K562 (cell line): ENCODE data around the gene TMEM120B. TPM values are rescaled to one million over a fixed set of nuclear protein-coding genes. Genes with fewer than 3 reads are reported as not detected.
A peak's percentile ranks its signal among the peaks of the same experiment; 100 is the strongest.

Experiments
- ATAC-seq: fragments of 200-7000 bp; cut with Tn5 transposase; 3 replicates; pipeline ENCODE4 v1.9.1; 2020; ENCODE audit warnings: moderate library complexity
- BruUV-seq: library from RNA; stranded (reverse); fragments of 400-500 nt; replicated peaks from 2 replicates; lab custom pipeline; 2021; lab: Mats Ljungman, UMichigan
- CTCF ChIA-PET: fragments of 300-600 bp; formaldehyde crosslinking; extraction: SDS; loops from one replicate; lab custom pipeline; 2021; ENCODE audit warnings: low intra/inter-chr PET ratio; lab: Yijun Ruan, JAX
- POLR2A ChIA-PET: fragments of 300-600, 350-650 bp; sonication (Branson Sonifier 250); formaldehyde crosslinking; extraction: SDS; loops from one replicate; lab custom pipeline; 2021; ENCODE audit warnings: antibody characterized with exemption, inconsistent platforms; lab: Yijun Ruan, JAX
- DNase-seq, 4 experiments: peaks; one replicate each; pipeline versions ENCODE4 v3.0.0 to v3.0.0-alpha.2; 2011 to 2018; ENCODE audit warnings: low spot score in 3 of 4, mixed read lengths in 3 of 4; ENCODE audit errors: extremely low read depth in 1 of 4
- FAIRE-seq: peaks from 2 replicates; lab custom pipeline; 2011; peaks lifted over from hg19 to GRCh38; lab: Jason Lieb, UNC
- H2AFZ ChIP-seq: 2 replicates; pipeline ENCODE4 v1.6.0; 2011; ENCODE audit warnings: low read depth, low read length, control low read depth, inconsistent platforms
- H3K27ac ChIP-seq: fragments of 200-600 bp; 3 replicates; pipeline ENCODE4 v1.8.0; 2011; ENCODE audit warnings: low read depth, mild to moderate bottlenecking, control low read depth, inconsistent platforms, low read length, moderate library complexity, mixed read lengths; ENCODE audit errors: extremely low read depth
- H3K27me3 ChIP-seq, 2 experiments: fragments of 300-600 bp in 1 of 2; 2 replicates in 1 of 2; 3 replicates in 1 of 2; pipeline versions ENCODE4 v1.6.0 to v1.8.0; 2011; ENCODE audit warnings: inconsistent platforms in 2 of 2, low read length in 2 of 2, mild to moderate bottlenecking in 1 of 2, mixed read lengths in 1 of 2, moderate library complexity in 1 of 2; ENCODE audit not compliant: control insufficient read depth in 2 of 2, insufficient read depth in 2 of 2
- H3K36me3 ChIP-seq: fragments of 300-600 bp; 3 replicates; pipeline ENCODE4 v1.8.0; 2011; ENCODE audit warnings: mild to moderate bottlenecking, low read length, inconsistent platforms; ENCODE audit not compliant: control insufficient read depth, insufficient read depth
- H3K4me1 ChIP-seq, 2 experiments: fragments of 200-600 bp in 1 of 2; replicated peaks in 1 of 2; 2 replicates in 1 of 2; 3 replicates in 1 of 2; pipeline versions ENCODE4 v1.5.1 to v1.8.0; 2011; ENCODE audit warnings: inconsistent platforms in 2 of 2, low read length in 2 of 2, mild to moderate bottlenecking in 1 of 2, mixed read lengths in 1 of 2, moderate library complexity in 1 of 2; ENCODE audit not compliant: control insufficient read depth in 2 of 2, insufficient read depth in 2 of 2
- H3K4me2 ChIP-seq: 2 replicates; pipeline ENCODE4 v1.6.1; 2011; ENCODE audit warnings: low read length, control low read depth, inconsistent platforms, mixed read lengths; ENCODE audit not compliant: insufficient read depth
- H3K4me3 ChIP-seq: fragments of 200-600 bp; sonication (generic), shearing (Covaris generic); 2 replicates; pipeline ENCODE4 v1.5.1; 2016; ENCODE audit warnings: control low read depth, inconsistent platforms
- H3K79me2 ChIP-seq: fragments of 200-600 bp; 3 replicates; pipeline ENCODE4 v1.8.0; 2011; ENCODE audit warnings: low read length, inconsistent platforms; ENCODE audit not compliant: control insufficient read depth, insufficient read depth
- H3K9ac ChIP-seq, 2 experiments: 2 replicates each; pipeline versions ENCODE4 v1.6.0 to v1.6.1; 2011; ENCODE audit warnings: low read depth in 2 of 2, low read length in 2 of 2, control low read depth in 1 of 2, inconsistent platforms in 1 of 2, mild to moderate bottlenecking in 1 of 2, mixed read lengths in 1 of 2; ENCODE audit not compliant: insufficient read depth in 1 of 2
- H3K9me1 ChIP-seq: one replicate; pipeline ENCODE4 v1.6.0; 2011; ENCODE audit warnings: inconsistent platforms, mild to moderate bottlenecking, low read length, moderate library complexity; ENCODE audit not compliant: control insufficient read depth, insufficient read depth
- H3K9me3 ChIP-seq: replicated peaks from 2 replicates; pipeline ENCODE4 v1.5.1; 2011; ENCODE audit warnings: low read depth, low read length, inconsistent platforms; ENCODE audit not compliant: control insufficient read depth, insufficient read depth
- H4K20me1 ChIP-seq: replicated peaks from 2 replicates; pipeline ENCODE4 v1.6.1; 2011; ENCODE audit warnings: low read length, inconsistent platforms, mixed read lengths; ENCODE audit not compliant: control insufficient read depth, insufficient read depth
- FOXA1 ChIP-seq: fragments of 450-650 bp; IDR thresholded peaks from 2 replicates; pipeline ENCODE4 v1.6.1; 2016; ENCODE audit warnings: mild to moderate bottlenecking, borderline replicate concordance
- FOXA3 ChIP-seq, 2 experiments: fragments of 450-650 bp in 1 of 2; sonication (generic) in 1 of 2; formaldehyde crosslinking; IDR thresholded peaks in 1 of 2; conservative IDR thresholded peaks in 1 of 2; 2 replicates each; pipeline versions ENCODE4 v1.4.0 to v1.8.0; 2020 to 2022; ENCODE audit warnings: mild to moderate bottlenecking in 2 of 2, missing genetic modification reagents in 1 of 2
- HDGF ChIP-seq: fragments of 450-650 bp; IDR thresholded peaks from 2 replicates; pipeline ENCODE4 v1.6.1; 2016
- HNRNPUL1 ChIP-seq: fragments of 200-400 bp; formaldehyde crosslinking; IDR thresholded peaks from 2 replicates; pipeline ENCODE4 v1.6.1; 2017; ENCODE audit warnings: low read length
- LCOR ChIP-seq: sonication (generic); formaldehyde crosslinking; IDR thresholded peaks from 2 replicates; pipeline ENCODE4 v1.8.0; 2022; ENCODE audit warnings: mild to moderate bottlenecking, missing genetic modification reagents
- MAFK ChIP-seq: IDR thresholded peaks from 2 replicates; pipeline ENCODE4 v1.6.1; 2011; ENCODE audit warnings: low read length, improper control_type of control experiment
- MBD2 ChIP-seq: sonication (generic); IDR thresholded peaks from 2 replicates; pipeline ENCODE4 v1.6.1; 2016; ENCODE audit warnings: low read depth, borderline replicate concordance
- NFE2 ChIP-seq: IDR thresholded peaks from 2 replicates; pipeline ENCODE4 v1.6.1; 2014; ENCODE audit warnings: antibody characterized with exemption, low read depth
- NFRKB ChIP-seq: fragments of 450-650 bp; IDR thresholded peaks from 2 replicates; pipeline ENCODE4 v1.6.1; 2016; ENCODE audit warnings: low read depth
- PHB ChIP-seq: fragments of 250-450 bp; sonication (Bioruptor Pico); IDR thresholded peaks from 2 replicates; pipeline ENCODE4 v1.5.0; 2021
- RB1 ChIP-seq: fragments of 450-650 bp; IDR thresholded peaks from 2 replicates; pipeline ENCODE4 v1.6.1; 2017; ENCODE audit warnings: low read depth, mild to moderate bottlenecking
- SIRT6 ChIP-seq: IDR thresholded peaks from one replicate; pipeline ENCODE4 v1.6.1; 2012; ENCODE audit warnings: low read depth, mild to moderate bottlenecking, control low read depth, inconsistent platforms, low read length, moderate library complexity
- SMAD1 ChIP-seq: fragments of 150-350 bp; IDR thresholded peaks from 2 replicates; pipeline ENCODE4 v1.6.1; 2014; ENCODE audit warnings: low read length, low read depth; ENCODE audit not compliant: partially characterized antibody
- SMARCE1 ChIP-seq: fragments of 450-650 bp; IDR thresholded peaks from 2 replicates; pipeline ENCODE4 v1.7.1; 2016; ENCODE audit warnings: mild to moderate bottlenecking
- SRF ChIP-seq, 2 experiments: fragments of 250-450, 450-650 bp in 1 of 2; sonication (Bioruptor Pico) in 1 of 2; sonication (generic) in 1 of 2; formaldehyde crosslinking; IDR thresholded peaks; 2 replicates each; pipeline versions ENCODE4 v1.5.0 to v1.5.1; 2020 to 2022; ENCODE audit warnings: mild to moderate bottlenecking in 1 of 2, missing genetic modification reagents in 1 of 2
- TEAD1 ChIP-seq, 2 experiments: fragments of 450-650 bp in 1 of 2; sonication (generic) in 1 of 2; formaldehyde crosslinking; IDR thresholded peaks; 2 replicates each; pipeline versions ENCODE4 v1.4.0 to v1.8.0; 2020 to 2022; ENCODE audit warnings: mild to moderate bottlenecking in 2 of 2, missing genetic modification reagents in 1 of 2
- ZFP1 ChIP-seq: fragments of 450-650 bp; formaldehyde crosslinking; IDR thresholded peaks from 2 replicates; pipeline ENCODE4 v1.4.0; 2020; ENCODE audit warnings: mild to moderate bottlenecking, mixed read lengths
- ZNF668 ChIP-seq: fragments of 250-450 bp; sonication (Bioruptor Pico); IDR thresholded peaks from 2 replicates; pipeline ENCODE4 v1.8.0; 2022; ENCODE audit warnings: mild to moderate bottlenecking, inconsistent platforms
- ZNF696 ChIP-seq: fragments of 250-450 bp; sonication (Bioruptor Pico); conservative IDR thresholded peaks from 2 replicates; pipeline ENCODE4 v1.4.0; 2020; ENCODE audit warnings: mild to moderate bottlenecking, moderate library complexity
- ZNF717 ChIP-seq: fragments of 250-450 bp; sonication (Bioruptor Pico); IDR thresholded peaks from 2 replicates; pipeline ENCODE4 v1.5.0; 2021
- WGBS: fragments of 100-300 bp; shearing (Covaris generic); methylation state at CpG from one replicate; pipeline ENCODE4 v1.1.6; 2016; ENCODE audit warnings: low coverage, mixed read lengths; ENCODE audit not compliant: insufficient coverage; ENCODE audit errors: missing lambda C conversion rate; 5-methylcytosine and 5-hydroxymethylcytosine counted together
- in situ Hi-C: fragments of 300-500 bp; cut with MboI; formaldehyde crosslinking; loops from 4 replicates; pipeline ENCODE4 v1.15.0; 2018; ENCODE audit warnings: inconsistent platforms, mixed read lengths
- intact Hi-C: fragments of 100-400 bp; cut with micrococcal nuclease; formaldehyde crosslinking; loops from 2 replicates; pipeline ENCODE4 v1.14.2; 2022
- polyA plus RNA-seq, 8 experiments: library from polyadenylated mRNA; depleted of rRNA in 4 of 8; stranded (reverse) in 5 of 8; unstranded in 3 of 8; fragments of >200 nt; fragmentation: Nextera tagmentation in 2 of 8; fragmentation: Illumina TruSeq in 1 of 8; extraction: Ambion mirVana in 2 of 8; extraction: Trizol in 1 of 8; gene quantifications; 2 replicates each; pipeline versions ENCODE4 v1.2.1 to v1.2.3, GENCODE V29; 2011 to 2014; ENCODE audit warnings: inconsistent platforms in 1 of 8, missing spikeins in 1 of 8
- total RNA-seq, 7 experiments: library from RNA; depleted of rRNA in 6 of 7; stranded (reverse); fragments of >200 nt in 6 of 7; fragmentation: Illumina TruSeq in 2 of 7; extraction: Trizol in 2 of 7; gene quantifications; 2 replicates each; pipeline versions ENCODE4 v1.2.1 to v1.2.3, GENCODE V29; 2011 to 2021; ENCODE audit warnings: low replicate concordance in 1 of 7
- TF ChIP-seq, protein P1 (sequence below): fragments of 200-800 bp; sonication (Bioruptor generic); IDR thresholded peaks from 2 replicates; pipeline ENCODE4 v1.6.1; 2017; ENCODE audit warnings: missing genetic modification characterization, missing compliant biosample characterization
- TF ChIP-seq, protein P2 (sequence below): fragments of 250-450 bp; sonication (Bioruptor Pico); IDR thresholded peaks from 2 replicates; pipeline ENCODE4 v1.8.0; 2022; ENCODE audit warnings: moderate library complexity, mild to moderate bottlenecking, inconsistent platforms

Gene TMEM120B
- total and polyA plus RNA-seq, 9 of the 15 experiments (the other 6 are each of a cell fraction or from before 2014, with no cell fraction given), result 1.7 to 18.6 (median 7.4) TPM

DNA sequence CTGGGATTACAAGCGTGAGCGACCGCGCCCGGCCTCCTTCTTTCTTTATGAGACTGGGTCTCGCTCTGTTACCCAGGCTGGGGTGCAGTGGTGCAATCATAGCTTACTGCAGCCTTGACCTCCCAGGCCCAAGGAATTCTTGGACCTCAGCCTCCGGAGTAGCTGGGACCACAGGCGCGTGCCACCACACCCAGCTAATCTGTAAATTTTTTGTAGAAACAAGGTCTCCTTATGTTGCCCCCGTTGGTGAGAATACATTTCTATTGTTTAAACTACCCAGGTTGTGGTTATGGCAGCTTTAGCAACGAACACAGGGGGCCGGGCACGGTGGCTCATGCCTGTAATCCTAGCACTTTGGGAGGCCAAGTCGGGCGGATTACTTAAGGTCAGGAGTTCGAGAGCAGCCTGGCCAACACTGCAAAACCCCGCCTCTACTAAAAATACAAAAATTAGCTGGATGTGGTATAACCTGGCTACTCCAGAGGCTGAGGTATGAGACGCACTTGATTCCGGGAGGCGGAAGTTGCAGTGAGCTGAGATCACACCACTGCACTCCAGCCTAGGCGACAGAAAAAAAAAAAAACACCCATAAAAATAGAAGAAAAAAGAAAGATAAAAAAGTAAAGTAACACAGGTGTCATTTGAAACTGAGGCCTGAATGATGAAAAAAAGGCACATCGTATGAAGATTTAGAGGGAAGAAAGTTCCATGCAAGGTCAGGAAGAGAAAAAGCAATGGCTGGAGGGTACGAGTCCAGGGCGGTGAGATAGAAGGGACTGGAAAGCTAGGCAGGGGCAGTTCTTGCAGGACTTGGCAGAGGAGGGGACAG, 977 bp upstream of the TMEM120B start:
- H3K9ac ChIP-seq, result peak overlapping the region; percentile 78 to 94; a peak in 3 of 4 replicates
- peak overlapping the region; percentile 97 for H2AFZ ChIP-seq
- DNase-seq (no peak), FAIRE-seq (no peak), ATAC-seq (no peak)
- in situ Hi-C loops, result no loop called here
- peak overlapping the region; percentile 78 for H3K27ac ChIP-seq
- H3K27me3 ChIP-seq, result no peaks in the 10 kb centered on the region
- ChIA-PET CTCF (interaction anchor here (0.6 kb wide), 1 partner anchor 9 kb away, joined by 3 read pairs; no protein-coding TSS in a partner anchor), POLR2A (interaction anchor here (0.6 to 2.2 kb wide), 9 partner anchors 11 to 377 kb away, joined by 3 to 11 read pairs (median 3); partner anchors contain the start of gene PSMD9)
- H3K9me1 ChIP-seq, result peaks cover 3% of the 10 kb centered on the region
- intact Hi-C loops, result loop anchor here (2.0 kb wide), 1 partner anchor 27 kb away; no protein-coding TSS in a partner anchor
- WGBS, result 60% methylated on average over 21 of the region's 24 CpGs
- peak overlapping the region; percentile 91 for H3K4me2 ChIP-seq
- peaks cover 11% of the 10 kb centered on the region; the same call in 1 of the 3 replicates for H3K36me3 ChIP-seq
- H3K79me2 ChIP-seq, result peaks cover 36% of the 10 kb centered on the region
- H4K20me1 ChIP-seq, result 0 out of 2 replicates have a peak, but pooled peaks cover 3% of the 10 kb centered on the region
- H3K4me1 ChIP-seq, result peaks cover 21 to 33% of the 10 kb centered on the region in 2 experiments; a peak in 4 of 5 replicates
- BruUV-seq, result no TSS peak
- no peaks in the 10 kb centered on the region for H3K9me3 ChIP-seq
- peak overlapping the region; percentile 96 for H3K4me3 ChIP-seq
- TF ChIP-seq, protein P1, sequence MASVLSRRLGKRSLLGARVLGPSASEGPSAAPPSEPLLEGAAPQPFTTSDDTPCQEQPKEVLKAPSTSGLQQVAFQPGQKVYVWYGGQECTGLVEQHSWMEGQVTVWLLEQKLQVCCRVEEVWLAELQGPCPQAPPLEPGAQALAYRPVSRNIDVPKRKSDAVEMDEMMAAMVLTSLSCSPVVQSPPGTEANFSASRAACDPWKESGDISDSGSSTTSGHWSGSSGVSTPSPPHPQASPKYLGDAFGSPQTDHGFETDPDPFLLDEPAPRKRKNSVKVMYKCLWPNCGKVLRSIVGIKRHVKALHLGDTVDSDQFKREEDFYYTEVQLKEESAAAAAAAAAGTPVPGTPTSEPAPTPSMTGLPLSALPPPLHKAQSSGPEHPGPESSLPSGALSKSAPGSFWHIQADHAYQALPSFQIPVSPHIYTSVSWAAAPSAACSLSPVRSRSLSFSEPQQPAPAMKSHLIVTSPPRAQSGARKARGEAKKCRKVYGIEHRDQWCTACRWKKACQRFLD, result no peak
- no peak for TF ChIP-seq RB1
- TF ChIP-seq SIRT6, result no peak
- peak; percentile 53; the same call in 1 of the 2 replicates for TF ChIP-seq SMARCE1
- TF ChIP-seq ZNF717 (CRISPR knock-in tag), result no peak
- TF ChIP-seq NFE2, result no peak
- TF ChIP-seq SRF (CRISPR knock-in tag; IDR thresholded peaks at IDR 0.05), result peak in 1 of 2 experiments; percentile 44; a peak in 1 of 4 replicates
- no peak for TF ChIP-seq NFRKB
- no peak for TF ChIP-seq FOXA3 (CRISPR knock-in tag; conservative IDR thresholded peaks at IDR 0.05 in 1 of 2, IDR thresholded peaks at IDR 0.05 in 1 of 2)
- TF ChIP-seq MBD2, result no peak
- no peak for TF ChIP-seq TEAD1 (CRISPR knock-in tag; IDR thresholded peaks at IDR 0.05)
- TF ChIP-seq MAFK, result no peak
- no peak for TF ChIP-seq FOXA1
- no peak for TF ChIP-seq ZNF696
- no peak for TF ChIP-seq PHB (CRISPR knock-in tag)
- TF ChIP-seq, protein P2, sequence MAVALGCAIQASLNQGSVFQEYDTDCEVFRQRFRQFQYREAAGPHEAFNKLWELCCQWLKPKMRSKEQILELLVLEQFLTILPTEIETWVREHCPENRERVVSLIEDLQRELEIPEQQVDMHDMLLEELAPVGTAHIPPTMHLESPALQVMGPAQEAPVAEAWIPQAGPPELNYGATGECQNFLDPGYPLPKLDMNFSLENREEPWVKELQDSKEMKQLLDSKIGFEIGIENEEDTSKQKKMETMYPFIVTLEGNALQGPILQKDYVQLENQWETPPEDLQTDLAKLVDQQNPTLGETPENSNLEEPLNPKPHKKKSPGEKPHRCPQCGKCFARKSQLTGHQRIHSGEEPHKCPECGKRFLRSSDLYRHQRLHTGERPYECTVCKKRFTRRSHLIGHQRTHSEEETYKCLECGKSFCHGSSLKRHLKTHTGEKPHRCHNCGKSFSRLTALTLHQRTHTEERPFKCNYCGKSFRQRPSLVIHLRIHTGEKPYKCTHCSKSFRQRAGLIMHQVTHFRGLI, result no peak
- TF ChIP-seq LCOR (CRISPR knock-in tag), result no peak
- TF ChIP-seq SMAD1, result no peak
- TF ChIP-seq HDGF, result 0 out of 2 replicates have a peak, but pooled peaks have one; percentile 61
- TF ChIP-seq ZFP1 (CRISPR knock-in tag), result no peak
- no peak for TF ChIP-seq HNRNPUL1
- no peak for TF ChIP-seq ZNF668 (CRISPR knock-in tag)
